H9 (cell line): ENCODE results near the gene MYMK. TPM values are rescaled to one million over a fixed set of nuclear protein-coding genes. Genes with fewer than 3 reads are reported as not detected.

Experiments
- DNase-seq: peaks from one replicate; pipeline ENCODE4 v3.0.0-alpha.2; 2017
- H2AFZ ChIP-seq: one replicate; pipeline ENCODE4 v1.6.1; 2013; ENCODE audit warnings: mild to moderate bottlenecking, low read length, control low read depth, moderate library complexity
- H2AK5ac ChIP-seq: 2 replicates; pipeline ENCODE4 v1.6.1; 2013; ENCODE audit warnings: low read length, control low read depth, mixed read lengths; ENCODE audit not compliant: insufficient read length
- H2BK120ac ChIP-seq: one replicate; pipeline ENCODE4 v1.6.1; 2013; ENCODE audit warnings: low read depth, mild to moderate bottlenecking, low read length, control low read depth, inconsistent platforms; ENCODE audit not compliant: poor library complexity, severe bottlenecking
- H2BK12ac ChIP-seq: 2 replicates; pipeline ENCODE4 v1.6.1; 2013; ENCODE audit warnings: low read length, control low read depth, mixed read lengths, low read depth; ENCODE audit not compliant: insufficient read length
- H2BK15ac ChIP-seq: 2 replicates; pipeline ENCODE4 v1.6.1; 2013; ENCODE audit warnings: low read depth, low read length, control low read depth
- H2BK20ac ChIP-seq: one replicate; pipeline ENCODE4 v1.6.1; 2013; ENCODE audit warnings: low read depth, mild to moderate bottlenecking, low read length, control low read depth, inconsistent platforms; ENCODE audit not compliant: poor library complexity, severe bottlenecking
- H2BK5ac ChIP-seq: 2 replicates; pipeline ENCODE4 v1.6.1; 2013; ENCODE audit warnings: low read length, control low read depth, mixed read lengths; ENCODE audit not compliant: insufficient read length
- H3K14ac ChIP-seq: 2 replicates; pipeline ENCODE4 v1.6.1; 2013; ENCODE audit warnings: low read length, control low read depth; ENCODE audit not compliant: insufficient read depth
- H3K18ac ChIP-seq: 2 replicates; pipeline ENCODE4 v1.6.1; 2013; ENCODE audit warnings: low read depth, mild to moderate bottlenecking, mixed read lengths, low read length, control low read depth; ENCODE audit not compliant: insufficient read length
- H3K23ac ChIP-seq: 2 replicates; pipeline ENCODE4 v1.6.1; 2013; ENCODE audit warnings: low read length, control low read depth, mixed read lengths, low read depth; ENCODE audit not compliant: insufficient read length
- H3K23me2 ChIP-seq: 2 replicates; pipeline ENCODE4 v1.6.1; 2013; ENCODE audit warnings: low read depth, mild to moderate bottlenecking, mixed read lengths, low read length, control low read depth; ENCODE audit not compliant: insufficient read length, poor library complexity, severe bottlenecking
- H3K27ac ChIP-seq: 2 replicates; pipeline ENCODE4 v1.5.1; 2013; ENCODE audit warnings: low read length, control low read depth, mixed read lengths, low read depth; ENCODE audit not compliant: insufficient read length
- H3K27me3 ChIP-seq: 2 replicates; pipeline ENCODE4 v1.6.1; 2013; ENCODE audit warnings: low read length, control low read depth, inconsistent platforms; ENCODE audit not compliant: insufficient read depth
- H3K4ac ChIP-seq: 2 replicates; pipeline ENCODE4 v1.6.1; 2013; ENCODE audit warnings: low read depth, mild to moderate bottlenecking, control low read depth, inconsistent platforms, low read length, moderate library complexity
- H3K4me1 ChIP-seq: 2 replicates; pipeline ENCODE4 v1.6.1; 2013; ENCODE audit warnings: low read length, control low read depth, inconsistent platforms; ENCODE audit not compliant: insufficient read depth
- H3K4me2 ChIP-seq: 2 replicates; pipeline ENCODE4 v1.6.1; 2013; ENCODE audit warnings: low read length, control low read depth, mixed read lengths; ENCODE audit not compliant: insufficient read length, insufficient read depth
- H3K56ac ChIP-seq: 2 replicates; pipeline ENCODE4 v1.6.1; 2013; ENCODE audit warnings: low read depth, mild to moderate bottlenecking, mixed read lengths, low read length, control low read depth; ENCODE audit not compliant: insufficient read length
- H3K79me1 ChIP-seq: 2 replicates; pipeline ENCODE4 v1.6.1; 2013; ENCODE audit warnings: low read depth, mild to moderate bottlenecking, moderate library complexity, low read length, control low read depth, inconsistent platforms; ENCODE audit not compliant: insufficient read depth, poor library complexity, severe bottlenecking
- H3K79me2 ChIP-seq: 2 replicates; pipeline ENCODE4 v1.6.1; 2013; ENCODE audit warnings: low read length, control low read depth, inconsistent platforms; ENCODE audit not compliant: insufficient read depth
- H3K9ac ChIP-seq: 2 replicates; pipeline ENCODE4 v1.6.1; 2013; ENCODE audit warnings: low read length, control low read depth, mixed read lengths; ENCODE audit not compliant: insufficient read length; ENCODE audit errors: extremely low read depth
- H3K9me3 ChIP-seq: one replicate; pipeline ENCODE4 v1.6.1; 2013; ENCODE audit warnings: low read depth, low read length, inconsistent platforms; ENCODE audit not compliant: control insufficient read depth
- H3T11ph ChIP-seq: one replicate; pipeline ENCODE4 v1.6.1; 2013; ENCODE audit warnings: mild to moderate bottlenecking, low read length, control low read depth, inconsistent platforms
- H4K20me1 ChIP-seq: one replicate; pipeline ENCODE4 v1.6.1; 2013; ENCODE audit not compliant: control insufficient read depth, insufficient read length, insufficient read depth
- H4K5ac ChIP-seq: 2 replicates; pipeline ENCODE4 v1.6.1; 2013; ENCODE audit warnings: low read depth, mild to moderate bottlenecking, mixed read lengths, low read length, control low read depth; ENCODE audit not compliant: insufficient read length
- H4K8ac ChIP-seq: replicated peaks from 2 replicates; pipeline ENCODE4 v1.6.1; 2013; ENCODE audit warnings: low read length, control low read depth, mixed read lengths, low read depth; ENCODE audit not compliant: insufficient read length
- H4K91ac ChIP-seq: 2 replicates; pipeline ENCODE4 v1.6.1; 2013; ENCODE audit warnings: low read depth, mild to moderate bottlenecking, moderate library complexity, mixed read lengths, low read length, control low read depth; ENCODE audit not compliant: insufficient read length
- H3K27ac Mint-ChIP-seq, 3 experiments: 2 replicates in 2 of 3; 3 replicates in 1 of 3; pipeline ENCODE4 v1.8.0; 2020 to 2021; ENCODE audit warnings: mixed read lengths in 3 of 3, mild to moderate bottlenecking in 1 of 3, moderate library complexity in 1 of 3
- H3K27me3 Mint-ChIP-seq: 2 replicates; pipeline ENCODE4 v1.8.0; 2021; ENCODE audit warnings: low read depth, mild to moderate bottlenecking, moderate library complexity, mixed read lengths
- H3K36me3 Mint-ChIP-seq, 3 experiments: 2 replicates in 2 of 3; 3 replicates in 1 of 3; pipeline ENCODE4 v1.8.0; 2020 to 2021; ENCODE audit warnings: low read depth in 3 of 3, mixed read lengths in 3 of 3; ENCODE audit not compliant: insufficient read depth in 1 of 3
- H3K4me1 Mint-ChIP-seq, 2 experiments: 2 replicates each; pipeline ENCODE4 v1.8.0; 2020; ENCODE audit warnings: mixed read lengths in 2 of 2
- H3K4me3 Mint-ChIP-seq, 2 experiments: 2 replicates in 1 of 2; 3 replicates in 1 of 2; pipeline ENCODE4 v1.8.0; 2020 to 2021; ENCODE audit warnings: mild to moderate bottlenecking in 2 of 2, mixed read lengths in 2 of 2, moderate library complexity in 1 of 2
- H3K9me3 Mint-ChIP-seq, 2 experiments: 2 replicates in 1 of 2; 3 replicates in 1 of 2; pipeline ENCODE4 v1.8.0; 2020; ENCODE audit warnings: mild to moderate bottlenecking in 2 of 2, mixed read lengths in 2 of 2, moderate library complexity in 1 of 2
- WGBS: extraction: QIAGEN DNeasy Blood & Tissue Kit; methylation state at CpG from one replicate; pipeline ENCODE4 v1.1.7; 2013; ENCODE audit warnings: missing lambda C conversion rate, low lambda C conversion rate, mixed read lengths; ENCODE audit not compliant: insufficient read length; ENCODE audit errors: extremely low coverage; 5-methylcytosine and 5-hydroxymethylcytosine counted together
- total RNA-seq: library from RNA; stranded (reverse); gene quantifications from 2 replicates; pipeline ENCODE4 v1.2.1, GENCODE V29; 2021
- TF ChIP-seq, protein P1 (sequence below): fragments of 200-600 bp; sonication (generic); conservative IDR thresholded peaks from 3 replicates; pipeline ENCODE4 v1.8.0; 2021; ENCODE audit warnings: antibody characterized with exemption, mild to moderate bottlenecking

MYMK gene
- total RNA-seq, 1 experiment from 2014 or later: not detected

DNA sequence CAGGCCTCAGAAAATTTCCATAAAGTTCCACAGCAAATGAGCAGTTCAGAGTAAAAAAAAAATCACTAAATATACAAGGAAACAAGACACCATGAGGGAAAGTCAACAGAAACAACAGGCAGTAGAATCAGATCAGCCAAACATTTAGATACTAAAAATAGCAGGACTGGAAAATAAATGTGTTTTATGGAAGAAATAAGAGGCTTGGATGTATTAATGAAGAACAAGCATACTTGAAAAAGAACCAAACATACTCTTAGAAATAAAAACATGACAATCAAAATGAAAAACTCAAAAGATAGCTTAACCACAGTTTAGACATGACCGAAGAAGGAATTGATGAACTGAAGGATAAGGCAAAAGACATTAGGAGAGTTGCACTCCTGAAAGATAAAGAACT lies 22.6 kb downstream of the MYMK start:
- no peaks in the 10 kb centered on the region for H3K4me1 Mint-ChIP-seq
- Histone ChIP-seq H3K27me3 (no peaks in the 10 kb centered on the region), H3K79me2 (no peaks in the 10 kb centered on the region), H3T11ph (no peak overlapping the region), H3K4me2 (no peak overlapping the region), H3K56ac (no peak overlapping the region), H4K20me1 (no peaks in the 10 kb centered on the region), H3K4me1 (no peaks in the 10 kb centered on the region), H2AK5ac (no peak overlapping the region), H3K4ac (no peak overlapping the region), H3K23ac (no peak overlapping the region), H2BK12ac (no peak overlapping the region), H3K27ac (no peak overlapping the region), H3K23me2 (no peaks in the 10 kb centered on the region), H2BK120ac (no peak overlapping the region), H2BK15ac (no peak overlapping the region), H4K5ac (no peak overlapping the region), H3K14ac (no peak overlapping the region), H3K9me3 (no peaks in the 10 kb centered on the region), H2BK5ac (no peak overlapping the region), H2BK20ac (no peak overlapping the region), H3K79me1 (no peaks in the 10 kb centered on the region), H2AFZ (no peak overlapping the region), H4K91ac (no peak overlapping the region), H3K18ac (no peak overlapping the region), H4K8ac (no peak overlapping the region), H3K9ac (no peak overlapping the region)
- H3K9me3 Mint-ChIP-seq: peaks cover 19% of the 10 kb centered on the region in 2 experiments
- TF ChIP-seq, protein P1, sequence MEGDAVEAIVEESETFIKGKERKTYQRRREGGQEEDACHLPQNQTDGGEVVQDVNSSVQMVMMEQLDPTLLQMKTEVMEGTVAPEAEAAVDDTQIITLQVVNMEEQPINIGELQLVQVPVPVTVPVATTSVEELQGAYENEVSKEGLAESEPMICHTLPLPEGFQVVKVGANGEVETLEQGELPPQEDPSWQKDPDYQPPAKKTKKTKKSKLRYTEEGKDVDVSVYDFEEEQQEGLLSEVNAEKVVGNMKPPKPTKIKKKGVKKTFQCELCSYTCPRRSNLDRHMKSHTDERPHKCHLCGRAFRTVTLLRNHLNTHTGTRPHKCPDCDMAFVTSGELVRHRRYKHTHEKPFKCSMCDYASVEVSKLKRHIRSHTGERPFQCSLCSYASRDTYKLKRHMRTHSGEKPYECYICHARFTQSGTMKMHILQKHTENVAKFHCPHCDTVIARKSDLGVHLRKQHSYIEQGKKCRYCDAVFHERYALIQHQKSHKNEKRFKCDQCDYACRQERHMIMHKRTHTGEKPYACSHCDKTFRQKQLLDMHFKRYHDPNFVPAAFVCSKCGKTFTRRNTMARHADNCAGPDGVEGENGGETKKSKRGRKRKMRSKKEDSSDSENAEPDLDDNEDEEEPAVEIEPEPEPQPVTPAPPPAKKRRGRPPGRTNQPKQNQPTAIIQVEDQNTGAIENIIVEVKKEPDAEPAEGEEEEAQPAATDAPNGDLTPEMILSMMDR: no peak
- no CpG with 5 or more reads among the region's 1 CpG for WGBS
- H3K36me3 Mint-ChIP-seq: peaks cover 0 to 14% (median 4%) of the 10 kb centered on the region in 3 experiments; a peak in 5 of 7 replicates
- no peak overlapping the region for H3K27ac Mint-ChIP-seq
- no peak for DNase-seq
- H3K4me3 Mint-ChIP-seq: no peak overlapping the region
- peaks cover 22% of the 10 kb centered on the region for H3K27me3 Mint-ChIP-seq
